Ecto neural progenitor cell (in vitro differentiated cells): ENCODE measurements around the gene TRIM34.
A peak's percentile ranks its signal among the peaks of the same experiment; 100 is the strongest.
"Not testable (repeated sequence)": the region's sequence is repeated elsewhere in the genome, so short reads cannot be mapped to it uniquely, and the experiment has no call there.

Experiments used
- DNase-seq: peaks from one replicate; pipeline ENCODE4 v3.0.0-alpha.2; 2018; ENCODE audit warnings: low spot score

Gene TRIM34

DNA sequence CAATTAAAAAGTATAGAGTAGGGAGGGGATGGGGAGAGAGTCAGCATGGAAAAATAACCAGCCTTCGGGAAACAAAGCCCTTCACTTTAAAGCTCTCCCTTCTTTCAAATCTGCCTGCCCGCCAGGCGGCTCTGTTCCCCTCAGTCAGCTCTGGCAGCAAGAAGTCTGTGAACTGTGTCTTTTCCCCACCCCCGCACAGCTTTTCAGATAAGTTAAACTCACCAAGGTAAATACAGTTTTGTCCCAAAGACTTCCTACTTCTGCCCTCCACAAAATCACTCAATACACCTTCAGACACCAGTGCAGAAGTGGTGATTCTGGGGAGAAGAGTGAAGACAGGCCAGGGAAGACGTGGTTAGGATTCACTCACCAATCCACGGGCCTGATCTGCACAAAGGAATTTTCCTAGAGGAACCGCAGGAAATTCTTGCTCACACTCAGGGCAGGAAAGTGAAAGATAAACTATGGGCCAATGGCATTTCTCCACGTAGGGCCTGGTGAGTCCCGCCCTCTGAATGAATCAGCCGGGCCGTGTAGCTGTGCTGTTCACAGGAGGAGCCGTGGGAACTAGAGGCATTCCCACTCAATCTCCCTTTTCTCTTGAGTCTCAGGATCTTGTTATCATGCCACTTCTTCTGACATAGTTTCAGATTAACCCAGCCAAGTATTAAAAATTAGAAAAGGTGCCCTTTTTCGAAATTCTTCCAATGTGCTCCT is 60.0 kb downstream of the TRIM34 start, which contains the start of gene TRIM5:
Gene TRIM5, minus strand, starts transcription at position 429 of the 717 bp plus-strand sequence. CDS start 4,897 bp downstream, outside the sequence.
- DNase-seq: peak; percentile 81

DNA sequence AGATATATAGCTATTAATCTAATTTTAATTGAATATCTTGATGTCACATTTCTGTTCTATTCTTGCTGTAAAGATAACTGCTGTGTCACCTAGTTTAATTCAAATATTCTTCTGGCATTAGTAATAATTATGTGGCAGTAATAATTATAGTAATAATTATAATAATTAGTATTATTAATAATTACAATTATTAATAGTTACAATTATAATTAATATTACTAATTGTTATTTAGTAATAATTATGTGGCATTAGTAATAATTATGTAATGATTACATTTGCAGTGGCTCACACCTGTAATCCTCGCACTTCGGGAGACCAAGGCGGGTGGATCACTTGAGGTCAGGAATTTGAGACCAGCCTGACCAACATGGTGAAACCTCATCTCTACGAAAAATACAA is 61.6 kb downstream of the TRIM34 start:
- DNase-seq: no peak

DNA sequence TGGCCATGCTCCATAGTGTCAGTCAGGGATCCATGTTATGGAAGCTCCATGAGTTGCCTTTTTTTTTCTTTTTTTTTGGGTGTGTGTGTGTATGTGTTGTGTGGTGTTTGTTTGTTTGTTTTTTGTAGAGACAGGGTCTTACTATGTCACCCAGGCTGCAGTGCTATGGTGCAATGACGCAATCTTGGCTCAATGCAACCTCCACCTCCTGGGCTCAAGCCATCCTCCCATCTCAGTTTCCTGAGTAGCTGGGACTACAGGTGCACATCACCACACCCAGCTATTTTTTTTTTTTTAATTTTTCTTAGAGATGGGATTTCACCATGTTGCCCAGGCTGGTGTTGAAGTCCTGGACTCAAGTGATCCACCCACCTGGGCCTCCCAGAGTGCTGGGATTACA is 63.7 kb downstream of the TRIM34 start:
- no peak for DNase-seq

GRCh38 chr11:5689551-5689983 is 64.8 kb downstream of the TRIM34 start, which contains the start of gene TRIM22:
TSS of gene TRIM22 (plus strand) at chr11:5689790. CDS start at chr11:5696233, 6,443 bp downstream.
- DNase-seq: no peak

DNA sequence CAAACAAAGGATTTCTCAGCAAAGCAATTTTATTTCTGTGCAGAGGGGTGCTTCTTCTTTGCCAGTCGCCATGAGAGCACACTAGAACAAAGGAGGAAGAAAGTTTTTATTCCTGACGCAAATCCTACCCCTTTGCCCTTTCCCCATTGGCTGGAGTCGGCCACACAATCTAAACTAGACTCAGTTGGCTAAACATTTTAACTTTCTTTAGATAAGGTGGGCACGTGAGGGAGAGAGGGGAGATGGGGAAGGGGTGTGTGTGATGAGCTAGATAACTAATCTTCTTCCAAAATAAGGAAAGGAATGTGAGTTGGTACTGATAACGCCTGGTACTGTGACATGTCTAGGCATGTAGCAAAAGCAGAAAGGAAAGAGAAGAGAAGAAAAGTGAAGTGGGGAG is 65.4 kb downstream of the TRIM34 start:
- DNase-seq: no peak

DNA sequence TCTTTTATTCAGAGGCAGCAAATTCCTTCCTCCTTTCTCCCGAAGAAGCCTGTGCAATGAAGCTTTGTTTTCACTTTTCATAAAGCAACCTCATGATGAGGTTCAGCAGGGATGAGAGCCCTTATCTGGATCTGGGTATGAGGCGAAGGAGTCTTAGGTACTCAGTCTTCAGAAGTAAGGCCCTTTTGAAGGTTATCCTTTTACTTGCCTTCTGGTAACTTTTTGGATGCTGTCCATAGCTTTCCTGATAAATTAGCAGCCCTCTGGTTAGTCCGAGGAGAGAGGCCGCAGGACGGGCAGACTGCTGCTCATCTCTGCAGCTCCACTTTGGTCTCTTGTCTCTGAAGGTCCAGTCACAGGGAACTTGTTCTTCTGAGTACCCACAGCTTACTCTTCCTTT is 65.9 kb downstream of the TRIM34 start:
- no peak for DNase-seq

DNA sequence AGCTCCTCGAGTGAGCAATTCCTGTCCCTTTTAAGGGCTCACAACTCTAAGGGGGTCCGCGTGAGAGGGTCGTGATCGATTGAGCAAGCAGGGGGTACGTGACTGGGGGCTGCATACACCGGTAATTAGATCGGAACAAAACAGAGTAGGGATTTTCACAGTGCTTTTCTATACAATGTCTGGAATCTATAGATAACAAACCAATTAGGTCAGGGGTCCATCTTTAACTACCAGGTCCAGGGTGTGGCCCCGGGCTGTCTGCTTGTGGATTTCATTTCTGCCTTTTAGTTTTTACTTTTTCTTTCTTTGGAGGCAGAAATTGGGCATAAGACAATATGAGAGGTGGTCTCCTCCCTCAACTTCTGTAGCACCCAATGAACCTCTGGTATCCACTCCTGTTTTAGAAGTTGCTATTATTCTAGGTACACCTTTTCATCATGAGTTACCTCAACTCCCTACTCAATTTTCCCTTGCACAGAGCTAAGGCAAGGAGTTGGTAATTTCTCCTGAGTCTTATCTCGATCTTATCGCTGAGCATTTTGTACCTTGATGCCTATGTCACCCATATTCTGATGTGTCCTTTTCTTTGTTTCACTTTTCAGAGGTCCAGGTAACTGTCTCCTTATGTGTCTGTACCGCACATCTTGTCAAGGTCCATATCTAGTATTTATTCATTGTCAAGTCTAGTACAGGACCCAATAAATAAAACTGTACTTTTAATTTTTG is 66.6 kb downstream of the TRIM34 start:
- DNase-seq: not testable (repeated sequence)

DNA sequence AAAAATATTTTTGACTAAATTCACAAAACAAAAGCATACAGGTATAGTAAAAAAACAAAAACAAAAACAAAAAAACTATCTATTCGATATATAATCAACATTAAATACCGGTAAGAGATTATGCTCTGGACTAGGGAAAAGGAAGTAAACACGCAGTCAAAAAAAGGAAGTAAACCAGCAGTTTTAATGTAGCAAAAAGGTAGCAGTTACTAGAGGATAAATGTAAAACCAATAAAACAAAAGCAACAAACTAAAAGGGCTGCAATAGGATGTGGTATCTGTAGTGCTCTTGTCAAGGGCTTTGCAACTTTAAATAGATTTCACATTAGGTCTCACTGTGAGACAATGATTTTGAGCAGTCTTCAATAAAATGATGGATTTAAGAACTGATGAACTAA is 67.2 kb downstream of the TRIM34 start:
- DNase-seq: no peak
